GM12874 (cell line): ENCODE data around the gene INAFM1.
A peak's percentile ranks its signal among the peaks of the same experiment; 100 is the strongest.

Experiments
- CTCF ChIP-seq: IDR thresholded peaks from 2 replicates; pipeline ENCODE4 v1.5.1; 2011; ENCODE audit warnings: low read depth, mild to moderate bottlenecking, control low read depth, low read length, moderate library complexity; ENCODE audit not compliant: insufficient read depth

Gene INAFM1

GRCh38 chr19:47275791-47276461 lies 1.2 kb downstream of the INAFM1 start:
- no peak for TF ChIP-seq CTCF

- TF ChIP-seq CTCF, result peak; percentile 79
Measured at GRCh38 chr19:47280183-47280797, 5.6 kb downstream of the INAFM1 start.

- TF ChIP-seq CTCF, result no peak
Measured at GRCh38 chr19:47283405-47284059, 8.8 kb downstream of the INAFM1 start.

GRCh38 chr19:47284324-47284899 lies 9.7 kb downstream of the INAFM1 start:
- peak; percentile 77 for TF ChIP-seq CTCF

GRCh38 chr19:47296036-47296435 lies 21.4 kb downstream of the INAFM1 start:
- TF ChIP-seq CTCF, result peak; percentile 69

- TF ChIP-seq CTCF, result no peak
Measured at GRCh38 chr19:47302249-47302648, 27.6 kb downstream of the INAFM1 start.

- no peak for TF ChIP-seq CTCF
Measured at GRCh38 chr19:47303966-47304365, 29.3 kb downstream of the INAFM1 start.
